GM21515 (cell line): ENCODE results near the gene AKAP8L.

ENCODE experiments used
- ATAC-seq: cut with Tn5 transposase; IDR thresholded peaks from one replicate; pipeline ENCODE4 v1.9.1; 2021; ENCODE audit not compliant: unreplicated experiment

AKAP8L gene

GRCh38 chr19:15418579-15419412, at the start of gene AKAP8L:
TSS of gene AKAP8L (minus strand) at chr19:15418988. CDS start at chr19:15418923, 65 bp downstream.
- ATAC-seq = peak; percentile 87

GRCh38 chr19:15467734-15468214, 49.0 kb upstream of the AKAP8L start:
- no peak for ATAC-seq

GRCh38 chr19:15466851-15467733, 48.3 kb upstream of the AKAP8L start:
- ATAC-seq = no peak

GRCh38 chr19:15464394-15465385, 45.9 kb upstream of the AKAP8L start, which contains the start of gene RASAL3:
TSS of gene RASAL3 (minus strand) at chr19:15464544. CDS start at chr19:15464358, 186 bp downstream.
- peak; percentile 43 for ATAC-seq

DNA sequence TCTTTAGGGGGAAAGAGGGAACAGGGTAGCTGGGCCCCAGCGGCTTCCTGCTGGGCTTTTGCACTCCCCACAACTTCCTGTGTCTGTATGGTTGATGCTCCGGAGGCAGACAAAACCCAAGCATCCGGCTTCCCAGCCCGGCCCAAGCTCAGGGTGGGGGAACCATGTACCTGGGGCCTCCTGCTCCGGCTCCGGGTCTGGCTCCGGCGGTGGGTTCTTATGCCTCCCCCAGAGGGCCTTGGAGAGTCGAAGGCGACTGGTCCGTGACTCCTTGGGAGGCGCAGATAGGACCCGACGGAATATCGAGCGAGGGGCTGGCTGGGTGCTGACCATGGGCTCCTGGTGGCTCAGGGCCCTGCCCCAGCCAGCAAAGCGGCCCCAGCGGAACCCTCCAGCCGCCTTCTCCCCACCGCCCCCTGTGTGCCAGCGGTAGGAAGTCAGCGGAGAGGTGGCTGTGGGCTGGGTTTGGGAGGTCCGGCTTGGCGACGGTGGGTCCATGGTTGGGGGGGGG, 45.1 kb upstream of the AKAP8L start:
- ATAC-seq = peak; percentile 45

GRCh38 chr19:15461694-15462093, 42.9 kb upstream of the AKAP8L start:
- ATAC-seq = no peak

GRCh38 chr19:15457701-15458484, 39.1 kb upstream of the AKAP8L start:
- no peak for ATAC-seq

GRCh38 chr19:15456871-15457700, 38.3 kb upstream of the AKAP8L start:
- no peak for ATAC-seq

DNA sequence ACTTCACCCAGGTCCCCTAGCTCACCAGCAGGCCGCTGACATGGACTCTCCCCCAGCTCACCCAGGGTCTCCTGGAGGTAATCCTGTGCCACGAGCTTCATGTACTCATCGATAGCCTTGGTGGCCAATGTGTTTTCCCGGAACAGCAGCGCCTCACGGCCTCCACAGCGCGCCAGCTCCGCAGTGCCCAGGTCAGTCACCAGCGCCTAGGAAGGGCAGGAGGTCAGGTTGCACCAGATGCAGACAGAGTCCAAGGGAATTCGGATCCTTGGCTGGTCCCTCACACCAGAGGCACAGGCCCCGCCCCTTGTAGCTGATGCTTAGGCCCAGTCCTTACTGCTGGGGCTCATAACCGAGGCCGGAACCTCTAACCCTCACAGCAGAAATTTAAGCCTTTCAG, 37.7 kb upstream of the AKAP8L start:
- no peak for ATAC-seq

- no peak for ATAC-seq
These were observed 37.2 kb upstream of the AKAP8L start for GRCh38 chr19:15455996-15456395.

GRCh38 chr19:15453906-15454860, 35.4 kb upstream of the AKAP8L start:
- ATAC-seq = no peak

DNA sequence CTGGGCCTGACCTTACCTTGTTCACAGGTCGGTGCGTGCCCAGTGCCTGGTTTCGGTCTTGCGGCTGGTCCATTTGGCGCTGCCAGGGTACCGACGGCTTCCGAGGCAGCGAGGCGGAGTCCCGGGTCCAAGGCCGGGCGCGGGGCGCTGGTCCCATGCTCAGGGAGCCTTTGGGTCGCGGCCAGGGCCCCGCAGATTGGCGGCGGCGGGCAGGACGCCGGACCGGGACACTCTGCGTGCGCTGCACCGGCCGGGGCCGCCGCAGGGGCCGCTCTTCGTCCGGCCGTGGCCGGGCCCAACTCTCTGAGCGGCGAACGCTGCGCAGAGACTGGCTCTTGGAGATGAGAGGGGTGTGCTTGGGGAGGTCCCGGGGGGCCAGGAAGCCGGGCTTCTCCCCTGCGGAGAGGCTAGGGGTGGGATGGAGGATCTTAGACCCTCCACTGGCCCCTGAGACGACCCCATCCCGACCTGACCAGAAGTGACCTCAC, 34.3 kb upstream of the AKAP8L start:
- no peak for ATAC-seq

- no peak for ATAC-seq
These were observed 33.6 kb upstream of the AKAP8L start for GRCh38 chr19:15452111-15453047.

DNA sequence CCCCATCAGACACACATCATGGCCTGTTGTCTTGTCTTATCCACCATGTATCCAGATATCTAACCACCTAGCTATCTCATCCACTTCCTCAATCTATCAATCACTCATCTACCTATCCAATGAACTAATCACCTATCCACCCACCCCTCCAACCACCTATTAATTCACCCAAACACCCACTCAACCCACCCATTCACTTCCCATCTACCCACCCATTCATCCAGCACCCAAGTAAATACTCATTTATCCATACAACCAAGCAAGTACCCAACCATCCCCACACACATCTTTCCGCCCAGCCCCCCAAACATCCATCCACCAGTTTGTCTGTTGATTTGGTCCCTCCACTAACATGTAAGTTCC, 31.7 kb upstream of the AKAP8L start:
- no peak for ATAC-seq

- ATAC-seq = no peak
These were observed 31.1 kb upstream of the AKAP8L start, which contains the start of gene WIZ for GRCh38 chr19:15449620-15450527. TSS of gene WIZ (minus strand) at chr19:15449956. CDS start at chr19:15448307, 1,649 bp downstream.
